Smooth muscle cell (in vitro differentiated cells): ENCODE measurements around the gene APOBEC3G. TPM values are rescaled to one million over a fixed set of nuclear protein-coding genes. Genes with fewer than 3 reads are reported as not detected.
A peak's percentile ranks its signal among the peaks of the same experiment; 100 is the strongest.

Experiments
- DNase-seq: peaks from one replicate; lab custom pipeline; 2025; ENCODE audit not compliant: unreplicated experiment; lab: John Stamatoyannopoulos, UW
- H2AFZ ChIP-seq: fragments of 200-600 bp; sonication (generic); 2 replicates; pipeline ENCODE4 v1.6.0; 2016; ENCODE audit warnings: antibody characterized with exemption, low read depth, mild to moderate bottlenecking
- H3F3A ChIP-seq: fragments of 200-600 bp; sonication (generic); 2 replicates; pipeline ENCODE4 v1.6.0; 2017; ENCODE audit warnings: antibody characterized with exemption, low read depth
- H3K27ac ChIP-seq: fragments of 200-600 bp; sonication (generic); 2 replicates; pipeline ENCODE4 v1.5.1; 2016; ENCODE audit warnings: low read depth, mild to moderate bottlenecking
- H3K27me3 ChIP-seq: fragments of 200-600 bp; sonication (generic); 2 replicates; pipeline ENCODE4 v1.6.1; 2016; ENCODE audit warnings: low read depth, mild to moderate bottlenecking
- H3K36me3 ChIP-seq: fragments of 200-600 bp; sonication (generic); 2 replicates; pipeline ENCODE4 v1.5.1; 2016; ENCODE audit warnings: low read depth
- H3K4me1 ChIP-seq: fragments of 200-600 bp; sonication (generic); 2 replicates; pipeline ENCODE4 v1.5.1; 2016; ENCODE audit warnings: low read depth
- H3K4me2 ChIP-seq: fragments of 200-600 bp; sonication (generic); 2 replicates; pipeline ENCODE4 v1.6.0; 2016; ENCODE audit warnings: mild to moderate bottlenecking
- H3K4me3 ChIP-seq: fragments of 200-600 bp; sonication (generic); 2 replicates; pipeline ENCODE4 v1.5.1; 2016; ENCODE audit warnings: mild to moderate bottlenecking
- H3K79me2 ChIP-seq: fragments of 200-600 bp; sonication (generic); 2 replicates; pipeline ENCODE4 v1.6.0; 2016; ENCODE audit warnings: low read depth, mild to moderate bottlenecking
- H3K9ac ChIP-seq: fragments of 200-600 bp; sonication (generic); 2 replicates; pipeline ENCODE4 v1.6.0; 2016; ENCODE audit warnings: low read depth
- H3K9me3 ChIP-seq: fragments of 200-600 bp; sonication (generic); replicated peaks from 2 replicates; pipeline ENCODE4 v1.5.1; 2016; ENCODE audit warnings: low read depth
- H4K20me1 ChIP-seq: fragments of 200-600 bp; sonication (generic); 2 replicates; pipeline ENCODE4 v1.6.0; 2016; ENCODE audit warnings: low read depth
- WGBS: methylation state at CpG from one replicate; pipeline ENCODE4 v1.1.7; 2016; ENCODE audit warnings: low lambda C conversion rate; 5-methylcytosine and 5-hydroxymethylcytosine counted together
- polyA plus RNA-seq: library from polyadenylated mRNA; unstranded; fragments of >200 nt; fragmentation: Nextera tagmentation; extraction: Ambion mirVana; gene quantifications from 2 replicates; pipeline ENCODE4 v1.2.1, GENCODE V29; 2016
- total RNA-seq: library from RNA; depleted of rRNA; stranded (reverse); fragments of >200 nt; gene quantifications from 2 replicates; pipeline ENCODE4 v1.2.3, GENCODE V29; 2014
- TF ChIP-seq, protein P1 (sequence below): fragments of 200-600 bp; sonication (generic); IDR thresholded peaks from 2 replicates; pipeline ENCODE4 v1.5.1; 2017; ENCODE audit warnings: borderline replicate concordance, mild to moderate bottlenecking, antibody characterized with exemption; ENCODE audit not compliant: insufficient read depth, poor library complexity, severe bottlenecking

The APOBEC3G gene
- total and polyA plus RNA-seq, 2 experiments from 2014 or later = 2.9 to 10.3 TPM

DNA sequence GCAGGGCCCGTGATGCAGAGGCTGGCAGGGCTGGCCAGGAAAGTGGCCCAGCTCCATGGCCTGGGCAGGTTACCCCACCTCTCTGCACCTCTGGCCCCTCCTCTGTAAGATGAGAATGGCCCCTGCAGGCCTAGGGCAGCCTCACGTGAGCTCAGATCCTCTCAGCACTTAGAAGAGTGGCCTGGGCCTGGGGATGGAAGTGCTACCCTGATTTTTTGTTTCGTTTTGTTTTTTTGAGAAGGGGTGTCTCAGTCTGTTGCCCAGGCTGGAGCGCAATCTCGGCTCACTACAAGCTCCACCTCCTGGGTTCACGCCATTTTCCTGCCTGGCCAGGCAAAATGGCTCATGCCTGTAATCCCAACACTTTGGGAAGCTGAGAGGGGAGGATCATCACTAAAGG is 21.0 kb downstream of the APOBEC3G start:
- no peak overlapping the region for H3K4me2 ChIP-seq
- H3K36me3 ChIP-seq = no peaks in the 10 kb centered on the region
- H3K9me3 ChIP-seq = no peaks in the 10 kb centered on the region
- no peaks in the 10 kb centered on the region for H3K27me3 ChIP-seq
- no peak for DNase-seq
- TF ChIP-seq, protein P1, sequence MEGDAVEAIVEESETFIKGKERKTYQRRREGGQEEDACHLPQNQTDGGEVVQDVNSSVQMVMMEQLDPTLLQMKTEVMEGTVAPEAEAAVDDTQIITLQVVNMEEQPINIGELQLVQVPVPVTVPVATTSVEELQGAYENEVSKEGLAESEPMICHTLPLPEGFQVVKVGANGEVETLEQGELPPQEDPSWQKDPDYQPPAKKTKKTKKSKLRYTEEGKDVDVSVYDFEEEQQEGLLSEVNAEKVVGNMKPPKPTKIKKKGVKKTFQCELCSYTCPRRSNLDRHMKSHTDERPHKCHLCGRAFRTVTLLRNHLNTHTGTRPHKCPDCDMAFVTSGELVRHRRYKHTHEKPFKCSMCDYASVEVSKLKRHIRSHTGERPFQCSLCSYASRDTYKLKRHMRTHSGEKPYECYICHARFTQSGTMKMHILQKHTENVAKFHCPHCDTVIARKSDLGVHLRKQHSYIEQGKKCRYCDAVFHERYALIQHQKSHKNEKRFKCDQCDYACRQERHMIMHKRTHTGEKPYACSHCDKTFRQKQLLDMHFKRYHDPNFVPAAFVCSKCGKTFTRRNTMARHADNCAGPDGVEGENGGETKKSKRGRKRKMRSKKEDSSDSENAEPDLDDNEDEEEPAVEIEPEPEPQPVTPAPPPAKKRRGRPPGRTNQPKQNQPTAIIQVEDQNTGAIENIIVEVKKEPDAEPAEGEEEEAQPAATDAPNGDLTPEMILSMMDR = no peak
- no peak overlapping the region for H3K4me3 ChIP-seq
- H3K27ac ChIP-seq = no peak overlapping the region
- no peak overlapping the region for H3K9ac ChIP-seq
- peak overlapping the region; percentile 89 for H2AFZ ChIP-seq
- 76% methylated on average over 6 of the region's 6 CpGs for WGBS
- no peaks in the 10 kb centered on the region for H3F3A ChIP-seq
- no peaks in the 10 kb centered on the region for H3K79me2 ChIP-seq
- peaks cover 13% of the 10 kb centered on the region for H3K4me1 ChIP-seq
- H4K20me1 ChIP-seq = no peaks in the 10 kb centered on the region

DNA sequence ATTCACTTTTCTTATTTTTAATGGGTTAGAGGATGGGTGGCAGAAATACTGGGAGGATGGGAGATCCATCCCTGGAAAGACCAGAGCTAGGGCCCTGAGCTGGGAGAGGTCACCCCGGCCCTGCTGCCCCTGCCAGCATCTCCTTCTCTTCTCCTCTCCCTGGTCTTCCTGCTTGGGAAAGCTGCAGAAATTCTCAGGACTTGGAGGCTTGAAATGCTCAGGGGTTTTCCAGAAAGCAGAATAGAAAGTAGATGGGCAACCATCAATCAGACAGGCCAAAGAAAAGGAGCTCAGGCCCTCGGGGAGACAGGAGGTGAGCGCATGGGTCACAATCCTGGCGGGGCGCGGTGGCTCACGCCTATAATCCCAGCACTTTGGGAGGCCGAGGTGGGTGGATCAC is 21.5 kb downstream of the APOBEC3G start:
- H3K36me3 ChIP-seq = no peaks in the 10 kb centered on the region
- H3K4me2 ChIP-seq = no peak overlapping the region
- H3F3A ChIP-seq = no peaks in the 10 kb centered on the region
- H3K4me1 ChIP-seq = peaks cover 13% of the 10 kb centered on the region
- TF ChIP-seq, protein P1 = no peak
- H3K9ac ChIP-seq = no peak overlapping the region
- H4K20me1 ChIP-seq = no peaks in the 10 kb centered on the region
- no peak for DNase-seq
- WGBS = 90% methylated on average over 8 of the region's 8 CpGs
- no peaks in the 10 kb centered on the region for H3K9me3 ChIP-seq
- H2AFZ ChIP-seq = no peak overlapping the region
- H3K4me3 ChIP-seq = no peak overlapping the region
- H3K79me2 ChIP-seq = no peaks in the 10 kb centered on the region
- no peak overlapping the region for H3K27ac ChIP-seq
- H3K27me3 ChIP-seq = no peaks in the 10 kb centered on the region

DNA sequence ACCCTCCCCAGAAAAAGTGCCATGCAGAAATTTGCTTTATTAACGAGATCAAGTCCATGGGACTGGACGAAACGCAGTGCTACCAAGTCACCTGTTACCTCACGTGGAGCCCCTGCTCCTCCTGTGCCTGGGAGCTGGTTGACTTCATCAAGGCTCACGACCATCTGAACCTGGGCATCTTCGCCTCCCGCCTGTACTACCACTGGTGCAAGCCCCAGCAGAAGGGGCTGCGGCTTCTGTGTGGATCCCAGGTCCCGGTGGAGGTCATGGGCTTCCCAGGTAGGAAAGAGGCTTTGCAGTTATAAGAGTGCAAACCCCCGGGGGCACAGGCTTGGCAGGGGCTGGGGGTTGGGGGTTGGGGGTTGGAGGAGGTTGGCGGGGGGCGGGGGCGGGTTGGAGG is 24.2 kb downstream of the APOBEC3G start:
- Histone ChIP-seq H3K9me3 (no peaks in the 10 kb centered on the region), H3K36me3 (no peaks in the 10 kb centered on the region), H3K4me1 (peaks cover 13% of the 10 kb centered on the region), H3K4me2 (no peak overlapping the region), H3K27ac (no peak overlapping the region), H3K27me3 (no peaks in the 10 kb centered on the region), H3K79me2 (no peaks in the 10 kb centered on the region), H2AFZ (no peak overlapping the region), H3K4me3 (no peak overlapping the region), H3F3A (no peaks in the 10 kb centered on the region), H3K9ac (no peak overlapping the region), H4K20me1 (no peaks in the 10 kb centered on the region)
- no peak for DNase-seq
- 89% methylated on average over 10 of the region's 13 CpGs for WGBS
- TF ChIP-seq, protein P1 = no peak

DNA sequence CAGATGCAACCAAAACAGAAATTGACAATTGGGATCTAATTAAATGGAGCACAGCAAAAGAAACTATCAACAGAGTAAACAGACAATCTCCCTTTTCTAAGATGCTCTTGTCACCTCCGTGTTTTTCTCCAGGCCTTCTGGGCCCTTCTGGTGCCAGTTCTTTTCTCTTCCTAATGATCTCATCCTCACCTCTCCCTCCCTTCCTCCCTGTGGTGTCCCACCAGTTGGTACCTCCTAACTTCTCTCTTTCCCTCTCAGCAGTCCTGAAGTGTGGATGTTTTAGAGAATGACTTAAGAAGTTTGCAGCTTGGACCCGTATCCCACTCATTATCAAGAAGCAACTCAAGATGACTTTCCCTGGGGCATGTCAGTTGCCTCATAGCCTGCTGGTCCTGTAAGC is 26.4 kb downstream of the APOBEC3G start:
- WGBS = 86% methylated on average over 2 of the region's 2 CpGs
- Histone ChIP-seq H3K27me3 (no peaks in the 10 kb centered on the region), H3K4me1 (no peaks in the 10 kb centered on the region), H2AFZ (no peak overlapping the region), H3K9me3 (no peaks in the 10 kb centered on the region), H4K20me1 (no peaks in the 10 kb centered on the region), H3K36me3 (no peaks in the 10 kb centered on the region), H3F3A (no peaks in the 10 kb centered on the region), H3K79me2 (no peaks in the 10 kb centered on the region), H3K4me2 (no peak overlapping the region), H3K9ac (no peak overlapping the region), H3K27ac (no peak overlapping the region), H3K4me3 (no peak overlapping the region)
- DNase-seq = no peak
- TF ChIP-seq, protein P1 = no peak
